NOMO-1 (cell line): Measurements from ENCODE around the gene WIPF3.

Experiments used
- DNase-seq, 2 experiments: peaks; one replicate each; lab custom pipeline; 2025; ENCODE audit not compliant: unreplicated experiment in 2 of 2; lab: John Stamatoyannopoulos, UW

Gene WIPF3

DNA sequence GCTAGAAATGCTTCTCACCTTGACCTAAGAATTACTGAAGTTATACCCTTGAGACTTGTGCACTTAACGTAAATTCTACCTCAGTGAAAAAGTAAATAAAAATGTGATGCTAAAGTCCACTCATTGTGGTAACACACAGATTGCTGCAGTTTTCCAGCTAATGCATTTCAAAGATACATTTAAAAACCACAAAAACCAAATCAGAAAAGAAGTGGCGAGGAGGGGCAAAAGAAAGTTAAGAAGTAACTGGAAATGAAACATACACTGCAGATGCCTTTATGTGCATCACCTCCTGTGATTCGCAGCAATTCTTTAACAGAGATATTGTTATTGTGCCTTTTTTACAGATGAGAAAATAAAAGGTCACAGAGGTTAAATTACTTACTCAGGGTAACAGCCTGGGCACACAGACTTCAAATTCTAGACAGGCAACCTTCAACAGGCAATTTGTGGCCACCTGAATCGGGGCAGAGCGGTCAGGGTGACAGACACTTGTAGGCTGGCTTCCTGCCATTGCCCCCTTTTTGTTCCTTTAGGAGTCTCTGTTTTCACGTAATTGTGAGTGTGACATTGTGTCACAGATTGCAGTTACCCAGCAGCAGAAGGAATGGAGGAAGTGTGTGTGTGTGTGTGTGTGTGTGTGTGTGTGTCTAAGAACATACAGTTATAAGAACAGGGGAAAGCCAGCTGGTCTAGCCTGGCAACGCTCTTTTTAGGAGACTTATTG is 1.9 kb downstream of the WIPF3 start:
- no peak for DNase-seq

DNA sequence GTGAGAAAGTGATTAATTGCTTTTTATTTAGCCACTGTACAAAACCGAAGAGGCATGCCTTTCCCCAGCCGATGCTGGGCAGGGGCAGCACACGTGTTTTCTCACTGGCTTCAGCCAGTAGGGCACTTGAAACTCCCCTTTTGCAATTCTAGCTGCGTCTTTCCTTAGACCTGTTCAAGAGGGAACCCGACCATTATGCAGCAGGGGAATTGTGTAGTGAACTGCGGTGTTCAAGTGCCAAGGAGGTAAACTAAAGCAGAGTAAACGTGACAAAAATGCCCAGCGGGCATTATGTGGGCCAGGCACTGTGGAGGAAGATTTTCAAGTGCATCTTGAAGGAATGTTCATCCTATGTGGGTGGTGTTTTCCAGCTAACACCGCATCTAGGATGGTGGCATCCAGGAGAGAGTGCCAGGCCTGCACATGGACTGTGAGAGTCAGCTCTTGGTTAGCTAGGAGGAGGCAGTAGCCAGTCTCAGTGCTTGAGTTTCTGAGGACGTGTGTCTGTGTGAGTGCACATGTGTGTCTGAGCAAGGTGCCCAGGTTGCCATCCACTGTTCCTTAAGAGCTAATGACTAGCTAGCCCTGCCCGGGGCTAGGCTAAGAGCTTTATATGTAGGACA is 3.3 kb downstream of the WIPF3 start:
- DNase-seq, result no peak

DNA sequence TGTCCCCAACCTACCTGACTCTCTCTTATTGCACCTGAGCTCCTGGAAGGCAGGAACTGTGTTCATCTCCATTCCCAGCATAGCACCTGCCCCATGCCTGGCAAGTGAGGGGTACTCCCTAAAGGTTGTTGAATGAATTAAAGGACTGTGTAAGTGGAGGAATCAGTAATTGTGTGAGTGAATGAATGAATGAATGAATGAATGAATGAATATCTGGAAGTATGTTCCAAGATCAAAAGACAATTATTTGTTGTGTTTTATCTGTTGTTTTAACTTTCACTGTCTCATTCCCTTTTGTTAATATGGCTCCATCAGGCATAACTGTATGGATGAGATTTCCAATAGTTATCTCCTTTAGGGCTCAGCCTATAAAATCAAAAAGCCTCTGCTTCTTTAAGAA is 4.0 kb downstream of the WIPF3 start:
- DNase-seq, result no peak

DNA sequence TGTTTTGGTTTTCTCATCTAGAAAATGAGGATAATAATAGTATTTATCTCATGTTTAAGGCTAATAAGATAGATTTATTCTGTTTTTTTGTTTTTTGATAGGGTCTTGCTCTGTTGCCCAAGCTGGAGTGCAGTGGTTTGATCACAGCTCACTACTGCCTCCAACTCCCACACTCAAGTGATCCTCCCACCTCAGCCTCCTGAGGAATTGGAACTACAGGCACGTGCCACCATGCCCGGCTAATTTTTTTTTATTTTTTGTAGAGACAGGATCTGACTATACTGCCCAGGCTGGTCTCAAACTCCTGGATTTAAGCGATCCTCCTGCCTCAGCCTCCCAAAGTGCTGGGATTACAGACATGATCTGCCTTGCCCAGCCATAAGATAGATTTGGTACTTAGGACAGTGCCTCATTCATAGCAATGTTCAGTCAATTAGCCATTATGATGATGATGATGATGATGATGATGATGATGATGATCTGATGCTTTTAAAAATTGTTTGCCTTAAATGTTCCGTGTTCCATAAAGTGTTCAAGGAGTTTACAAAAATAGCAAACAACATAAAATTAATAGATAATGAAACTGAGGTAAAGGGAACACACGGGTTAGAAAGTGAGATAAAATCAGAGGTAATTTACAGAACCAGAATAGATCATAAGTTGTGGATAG is 4.6 kb downstream of the WIPF3 start:
- DNase-seq, result no peak

DNA sequence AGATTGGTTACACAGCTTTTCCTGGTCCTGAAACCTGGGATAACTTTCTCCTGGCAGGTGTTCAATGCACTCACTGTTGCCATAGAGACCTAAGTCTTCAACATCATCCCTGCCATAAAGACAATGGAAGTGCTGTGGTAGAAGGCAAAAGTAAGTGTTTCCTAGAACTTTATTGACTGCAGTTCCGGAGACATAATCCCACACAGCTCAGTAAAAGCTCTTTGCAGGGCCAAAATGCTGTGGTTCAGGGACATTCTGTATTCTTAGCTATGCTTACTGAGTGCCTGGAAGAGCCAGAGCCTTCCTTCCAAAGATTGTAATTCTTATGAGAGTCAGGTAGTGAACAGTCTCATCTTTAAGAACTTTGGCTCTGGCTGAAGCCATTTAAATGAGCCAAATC is 5.3 kb downstream of the WIPF3 start:
- DNase-seq, result no peak

DNA sequence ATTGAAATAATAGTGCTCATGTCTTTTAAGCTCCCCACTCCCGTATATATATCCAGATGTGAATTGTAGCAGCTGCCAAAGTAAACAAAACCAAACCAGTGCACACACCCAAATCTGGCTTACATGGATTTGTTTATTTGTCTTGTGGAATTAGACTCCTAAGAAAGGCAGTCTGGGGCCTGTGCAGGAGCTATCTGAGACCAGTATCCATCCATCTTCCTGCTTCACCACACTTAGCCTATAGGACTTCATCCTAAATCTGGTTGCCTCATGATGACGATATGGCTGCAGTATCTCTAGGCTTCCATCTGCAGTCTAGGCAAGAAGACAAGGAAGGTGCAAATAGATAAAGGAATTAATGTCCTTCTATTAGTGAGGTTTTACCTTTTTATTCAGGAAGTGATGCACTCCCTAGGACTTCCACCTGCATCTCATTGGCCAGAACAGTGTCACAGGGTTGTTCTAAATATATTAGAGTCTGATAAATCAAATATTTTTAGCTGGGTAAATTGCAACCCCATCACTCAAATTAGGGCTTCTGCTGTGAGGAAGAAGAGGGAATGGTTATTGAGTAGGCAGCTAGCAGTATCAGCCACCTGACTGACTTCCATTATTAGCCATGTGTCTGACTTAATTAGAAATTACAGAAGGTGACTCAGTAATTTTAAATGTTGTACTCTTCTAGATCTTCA is 6.0 kb downstream of the WIPF3 start:
- no peak for DNase-seq

DNA sequence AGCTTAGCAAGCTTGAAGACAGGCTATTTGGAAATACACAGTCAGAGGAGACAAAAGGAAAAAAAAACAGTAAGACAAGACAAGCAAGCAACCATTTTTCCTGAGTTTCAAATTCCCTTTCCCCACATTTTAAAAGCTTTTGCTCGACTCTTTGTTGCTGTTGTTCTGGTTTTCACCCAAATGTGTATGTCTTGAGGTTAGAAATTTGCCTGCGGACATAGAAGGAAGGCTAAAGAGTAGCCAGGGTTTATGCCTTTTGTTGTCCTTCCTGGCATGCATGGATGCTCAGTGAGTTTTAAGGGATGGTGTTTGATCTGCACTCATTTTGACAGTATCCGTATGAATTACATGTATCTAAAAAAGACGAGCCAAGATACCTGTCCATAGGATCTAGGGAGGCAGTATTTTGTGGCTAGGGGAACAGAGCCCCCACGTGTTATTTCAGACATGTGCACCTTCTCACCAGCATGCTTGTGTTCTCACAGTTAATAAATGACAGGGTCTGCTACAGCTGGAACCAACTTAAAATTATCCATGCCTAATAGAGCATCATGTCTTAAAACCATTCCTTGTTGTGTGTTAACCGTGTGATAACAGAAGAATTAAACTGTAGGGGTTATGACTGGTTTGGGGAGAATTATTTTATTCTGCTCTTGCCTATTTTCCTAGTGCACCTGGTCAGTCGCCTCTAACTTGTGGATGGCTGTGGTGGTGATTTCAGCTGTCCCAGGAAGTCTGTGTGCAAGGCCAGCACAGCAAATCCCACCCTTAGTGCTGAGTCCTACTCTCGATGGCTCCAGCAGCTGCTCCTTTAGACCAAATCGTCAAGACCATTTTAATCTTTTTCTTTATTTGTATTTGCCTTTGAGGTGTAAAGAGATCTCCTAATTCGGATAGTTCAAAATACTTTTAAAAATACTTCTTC is 9.1 kb downstream of the WIPF3 start:
- no peak for DNase-seq

DNA sequence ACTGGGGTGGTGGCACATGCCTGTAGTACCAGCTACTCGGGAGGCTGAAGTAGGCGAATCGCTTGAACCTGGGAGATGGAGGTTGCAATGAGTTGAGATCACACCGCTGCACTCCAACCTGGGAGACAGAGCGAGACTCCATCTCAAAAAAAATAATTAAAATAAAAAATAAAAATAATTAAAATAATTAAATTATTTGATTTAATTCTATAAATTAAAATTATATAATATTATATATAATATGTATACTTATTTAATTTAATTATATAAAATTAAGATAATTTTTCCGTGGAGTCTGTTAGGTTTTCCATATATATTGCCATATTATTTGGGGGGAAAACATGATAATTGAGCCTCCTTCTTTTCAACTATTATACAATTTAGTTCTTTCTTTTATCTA is 12.0 kb downstream of the WIPF3 start:
- DNase-seq, result no peak

DNA sequence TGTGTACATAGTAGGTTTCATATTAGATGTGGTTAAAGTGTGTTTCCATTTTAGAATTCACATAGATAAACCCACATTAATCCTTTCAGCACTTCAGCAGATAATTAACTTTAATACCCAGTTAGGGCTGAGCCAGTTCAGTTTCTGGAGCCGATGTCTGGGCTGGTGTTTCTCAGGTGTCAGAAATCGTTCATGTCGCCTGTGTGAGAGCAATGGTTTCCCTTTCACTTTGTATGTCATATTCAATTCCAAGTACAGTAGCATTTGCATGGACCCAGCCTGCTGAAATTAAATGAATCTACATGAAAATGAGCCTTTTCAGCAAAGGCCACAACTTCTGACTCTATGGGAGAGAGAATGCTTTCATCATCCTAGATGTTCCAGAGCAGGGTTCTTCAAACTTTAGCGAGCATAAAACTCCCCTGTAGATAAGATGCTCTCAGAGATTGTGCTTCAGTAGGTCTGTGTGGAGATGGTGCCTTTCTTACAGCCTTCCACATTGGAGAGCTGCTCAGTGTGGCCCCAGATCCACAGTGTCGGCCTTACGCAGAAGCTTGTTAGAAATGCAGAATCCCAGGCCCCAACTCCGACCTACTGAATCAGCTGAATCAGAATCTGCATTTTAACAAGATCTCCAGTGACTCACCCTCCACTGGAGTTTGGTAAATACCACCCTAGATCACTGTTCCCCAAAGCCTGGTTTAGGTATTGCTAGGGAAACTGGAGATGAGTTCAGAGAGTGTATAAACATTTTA is 19.6 kb downstream of the WIPF3 start:
- no peak for DNase-seq

DNA sequence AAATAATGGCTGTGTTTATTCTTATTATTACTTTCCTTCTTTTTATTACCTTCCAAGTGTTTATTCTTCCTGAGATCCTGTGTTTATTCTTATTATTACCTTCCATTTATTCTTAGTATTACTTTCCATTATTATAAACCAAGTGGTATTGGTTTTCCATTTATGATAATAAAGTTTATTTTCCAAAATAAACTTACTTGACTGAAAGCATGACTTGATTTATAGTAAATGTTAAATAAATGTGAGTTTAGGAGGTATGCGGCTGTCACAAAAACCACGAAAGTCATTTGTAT is 20.2 kb downstream of the WIPF3 start:
- DNase-seq, result no peak

DNA sequence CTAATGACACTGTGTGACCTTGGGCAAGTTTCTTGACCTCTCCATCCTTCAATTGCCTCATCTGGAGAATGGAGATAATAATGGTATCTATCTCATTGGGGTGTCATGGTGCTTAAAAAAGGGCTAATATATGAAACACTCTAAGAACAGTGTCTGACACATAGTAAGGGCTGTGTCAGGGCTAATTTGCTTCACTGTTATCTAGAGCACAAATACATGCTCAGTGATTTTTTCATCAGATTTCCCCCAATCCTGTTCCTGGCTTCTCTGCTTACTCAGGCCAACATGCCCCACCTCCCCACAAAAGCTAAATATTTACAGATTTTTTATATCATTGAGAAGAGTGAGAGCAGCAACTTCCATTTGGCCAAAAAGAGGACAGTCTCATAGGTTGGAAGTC is 20.6 kb downstream of the WIPF3 start:
- no peak for DNase-seq

DNA sequence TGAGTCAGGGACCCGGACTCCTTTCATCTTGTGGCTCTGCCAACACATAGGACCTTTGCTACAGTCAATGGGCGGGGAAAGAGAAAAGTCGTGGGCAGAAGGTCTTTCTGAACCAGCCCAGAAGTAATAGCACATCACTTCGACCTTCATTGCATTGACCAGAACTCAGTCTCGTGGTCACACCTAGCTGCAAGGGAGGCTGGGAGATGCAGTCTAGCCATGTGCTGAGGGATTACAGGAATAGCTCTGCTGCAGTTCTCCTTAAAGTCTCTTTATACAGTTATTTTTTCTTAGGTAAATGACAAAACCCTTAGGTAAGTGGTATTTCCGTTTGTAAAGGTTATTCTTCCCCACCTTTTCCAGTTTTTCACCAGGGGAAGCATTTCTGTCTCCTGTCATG is 25.4 kb downstream of the WIPF3 start:
- no peak for DNase-seq

DNA sequence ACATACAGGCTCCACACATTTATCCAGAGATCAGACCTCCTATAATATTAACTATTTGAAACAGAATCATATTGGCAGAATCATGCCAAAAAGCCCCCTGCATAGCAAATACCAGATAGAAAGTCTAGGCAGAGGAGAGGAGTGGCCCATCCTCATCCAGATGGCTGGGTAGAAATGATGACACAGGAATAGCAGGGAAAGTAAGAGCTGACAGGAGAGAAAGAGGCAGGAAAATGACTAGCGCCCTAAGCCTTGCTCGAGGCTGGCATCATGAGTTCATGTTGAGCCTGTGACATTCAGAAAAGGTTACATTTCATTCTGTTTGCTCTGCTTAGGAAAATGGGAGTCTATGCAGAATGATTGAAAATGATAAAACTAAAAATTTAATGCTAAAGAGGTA is 27.6 kb downstream of the WIPF3 start:
- DNase-seq, result no peak

DNA sequence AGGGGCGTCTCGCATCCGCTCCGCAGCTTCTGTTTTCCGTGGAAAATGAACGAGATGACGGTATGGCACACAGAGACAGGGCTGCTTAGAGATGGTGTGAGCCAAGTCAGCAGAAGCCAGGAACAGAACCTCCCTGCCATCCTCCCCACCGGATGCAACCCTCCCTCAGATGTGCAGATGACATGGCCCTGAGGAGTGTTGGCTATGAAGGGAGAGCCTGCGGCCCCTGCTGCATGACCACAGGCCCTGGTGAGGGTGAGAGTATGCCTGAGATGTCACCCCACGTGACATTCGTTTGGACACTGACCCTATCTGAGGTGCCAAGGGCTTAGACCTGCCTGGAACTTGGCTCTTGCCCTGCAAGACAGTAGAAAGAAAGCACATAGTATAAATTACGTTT is 29.4 kb downstream of the WIPF3 start:
- DNase-seq, result no peak

DNA sequence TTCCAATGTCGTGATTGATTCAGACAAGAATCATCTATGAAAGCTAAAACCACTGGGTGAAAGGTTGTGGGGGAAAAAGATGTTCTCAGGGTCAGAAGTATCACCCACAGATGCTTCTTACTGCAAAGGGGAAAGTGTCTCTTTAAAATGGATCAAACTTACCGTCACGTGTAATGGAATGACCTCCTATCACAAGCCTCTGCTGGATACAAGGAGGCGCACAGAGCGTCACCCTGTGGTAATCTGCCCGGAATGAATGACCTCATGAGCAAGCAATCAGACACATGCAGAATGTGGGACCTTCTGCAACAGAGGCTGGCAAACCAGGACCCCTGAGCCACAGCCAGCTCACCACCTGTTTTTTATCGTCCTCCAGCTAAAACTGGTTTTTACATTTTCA is 33.0 kb downstream of the WIPF3 start:
- DNase-seq, result no peak

DNA sequence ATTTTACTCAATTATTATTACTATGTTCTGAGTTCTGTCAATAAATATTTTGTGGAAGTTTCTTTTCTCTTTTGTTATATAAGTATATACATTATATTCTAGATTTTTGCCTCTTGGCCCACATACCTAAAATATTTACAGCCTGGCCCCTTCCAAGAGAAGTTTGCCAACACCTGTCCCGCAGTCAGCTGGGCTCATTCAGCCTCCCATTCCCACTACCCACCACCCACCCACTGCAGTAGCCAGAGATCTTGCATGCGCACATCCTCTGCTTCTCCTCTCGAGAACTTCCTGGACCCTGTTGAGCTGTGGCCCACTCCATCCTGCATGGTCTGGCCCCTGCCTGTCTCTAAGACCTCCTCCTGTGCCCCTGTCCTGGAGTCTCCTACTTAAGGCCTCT is 33.6 kb downstream of the WIPF3 start:
- DNase-seq, result no peak

DNA sequence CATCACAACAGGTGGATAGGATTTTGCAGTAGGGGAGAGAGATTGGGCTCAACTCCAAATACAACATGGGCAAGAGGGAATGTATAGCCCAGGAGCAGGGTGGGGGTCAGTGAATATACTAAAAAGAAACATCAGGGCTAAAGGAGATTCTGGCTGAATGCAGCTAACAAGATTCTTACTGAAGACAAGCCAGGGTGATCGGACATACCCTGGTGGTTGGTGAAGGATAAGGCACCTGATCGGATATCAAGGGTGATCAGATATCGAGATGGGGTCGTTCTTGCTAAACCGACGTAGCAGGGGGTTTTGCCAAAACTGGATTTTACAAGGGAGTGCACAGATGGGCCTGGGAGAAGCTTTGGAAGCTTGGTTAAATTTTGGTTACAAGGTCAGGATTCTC is 34.4 kb downstream of the WIPF3 start:
- no peak for DNase-seq

DNA sequence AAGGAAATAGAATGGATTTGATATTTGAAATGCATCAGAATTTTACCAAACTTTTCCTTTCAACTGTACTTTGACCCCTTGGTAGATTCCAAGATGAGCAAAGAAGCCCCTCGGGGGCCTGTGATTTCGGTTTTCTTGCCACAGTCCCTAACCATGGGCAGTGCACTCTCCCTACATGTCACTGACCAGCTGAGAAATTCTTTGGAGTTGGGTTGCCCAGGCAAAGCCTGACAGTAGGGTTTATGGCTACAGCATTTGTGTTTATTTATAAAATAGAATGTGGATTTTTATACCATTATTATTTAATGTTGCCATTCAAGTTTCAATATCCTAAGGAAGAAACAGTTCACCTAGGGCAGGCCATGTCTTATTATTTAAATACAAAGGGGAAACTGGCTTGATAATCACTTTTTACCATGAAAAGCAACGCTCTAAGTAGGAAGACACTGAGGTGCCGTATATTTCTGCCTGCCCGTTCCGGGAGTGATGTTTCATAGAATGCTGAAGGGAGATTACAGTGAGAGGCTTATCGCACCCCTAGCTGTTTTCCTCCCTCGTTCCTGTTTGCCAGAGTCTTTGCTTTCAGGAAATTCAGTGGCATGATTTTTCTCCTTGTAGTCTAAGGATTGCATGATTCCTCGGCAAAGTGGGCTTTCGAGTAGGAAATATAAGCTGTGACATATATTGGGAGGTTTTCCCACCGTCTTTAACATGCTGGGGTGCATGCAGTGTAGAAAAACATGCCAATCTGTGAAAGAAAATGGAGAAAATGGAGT is 35.8 kb downstream of the WIPF3 start:
- DNase-seq, result no peak

DNA sequence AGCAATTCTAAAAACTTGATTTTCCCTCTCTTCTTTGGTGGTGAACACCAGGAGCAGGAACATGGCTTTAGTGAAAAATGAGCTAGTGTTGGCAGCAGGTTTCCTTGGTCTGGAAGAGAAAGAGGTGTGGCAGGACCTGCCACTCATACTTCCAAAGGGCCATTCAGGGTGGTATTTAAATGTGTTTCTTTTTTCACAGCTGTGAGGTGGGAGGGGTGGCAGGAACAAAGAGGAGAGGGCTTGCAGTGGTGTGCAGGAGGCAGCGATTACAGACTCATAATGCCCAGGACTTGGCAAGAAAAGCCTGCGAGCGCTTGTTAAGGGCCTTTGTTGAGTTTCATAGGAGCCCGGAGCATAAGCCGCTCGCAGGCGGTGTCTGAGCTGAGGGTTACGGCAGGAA is 36.8 kb downstream of the WIPF3 start:
- DNase-seq, result no peak
